Smooth muscle cell of the brain vasculature (primary cell): ENCODE results near the gene CYTL1.
"Not testable (repeated sequence)": the region's sequence is repeated elsewhere in the genome, so short reads cannot be mapped to it uniquely, and the experiment has no call there.

Source experiments
- DNase-seq: peaks from one replicate; pipeline ENCODE4 v3.0.0-alpha.2; 2012; ENCODE audit warnings: low read depth, low spot score

CYTL1 gene

GRCh38 chr4:5001641-5002040 lies 17.6 kb downstream of the CYTL1 start:
- DNase-seq: not testable (repeated sequence)

GRCh38 chr4:4996935-4997334 lies 22.3 kb downstream of the CYTL1 start:
- not testable (repeated sequence) for DNase-seq

DNA sequence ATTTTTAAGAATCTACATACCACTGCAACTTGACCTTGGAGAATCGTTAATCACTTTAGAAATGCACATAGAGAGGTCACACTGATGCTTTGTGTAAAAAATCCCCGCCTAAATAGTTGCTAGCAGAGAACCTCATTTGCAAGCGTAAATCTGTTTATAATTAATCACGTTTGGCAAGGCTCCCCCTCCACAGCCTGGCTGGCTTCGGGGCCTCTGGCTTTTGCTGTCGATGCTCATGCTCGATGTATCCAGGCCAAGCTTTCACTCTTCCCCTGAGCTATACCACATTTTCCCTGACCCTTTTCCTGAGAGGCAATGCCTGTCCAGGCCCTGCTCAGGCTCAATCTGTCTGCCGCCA lies 23.4 kb downstream of the CYTL1 start:
- no peak for DNase-seq

DNA sequence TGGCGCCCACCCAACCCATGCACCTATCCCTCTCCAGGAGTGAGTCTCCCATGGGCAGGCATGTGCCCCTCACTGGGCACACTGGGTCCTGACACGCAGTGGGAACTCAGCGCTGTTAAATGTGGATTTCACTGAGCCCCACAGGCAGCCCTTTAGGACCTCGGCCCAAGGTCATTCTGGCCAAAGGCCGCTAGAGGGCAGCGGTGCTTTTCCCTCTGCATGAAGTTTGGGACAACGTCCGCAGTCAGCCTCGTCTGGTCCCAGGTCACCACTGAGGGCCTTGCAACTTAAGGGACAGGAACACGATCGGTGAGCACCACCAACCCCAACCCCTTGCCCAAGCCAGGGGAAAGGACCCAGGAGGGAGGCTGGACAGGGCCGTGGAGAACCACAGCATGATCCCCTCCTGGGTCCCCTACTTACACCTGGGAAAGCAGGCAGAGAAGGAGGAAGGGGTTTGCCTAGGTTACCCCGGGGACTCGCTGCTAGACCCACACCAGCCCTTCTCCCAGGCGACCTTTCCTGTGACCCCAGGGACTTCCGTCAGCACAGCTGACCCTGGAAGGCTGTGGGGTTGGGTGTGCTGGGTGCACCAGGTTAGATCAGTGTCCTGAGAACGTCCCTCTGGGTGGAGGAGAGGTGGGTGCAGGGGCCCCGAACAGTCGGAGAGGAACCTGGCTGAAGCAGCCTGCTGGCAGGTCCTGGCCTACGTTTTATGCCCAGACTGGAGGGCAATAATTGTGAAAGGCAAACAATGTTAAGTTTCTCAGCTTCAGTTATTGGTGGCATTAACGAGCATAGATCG lies 24.0 kb downstream of the CYTL1 start:
- peak; percentile 26 for DNase-seq

DNA sequence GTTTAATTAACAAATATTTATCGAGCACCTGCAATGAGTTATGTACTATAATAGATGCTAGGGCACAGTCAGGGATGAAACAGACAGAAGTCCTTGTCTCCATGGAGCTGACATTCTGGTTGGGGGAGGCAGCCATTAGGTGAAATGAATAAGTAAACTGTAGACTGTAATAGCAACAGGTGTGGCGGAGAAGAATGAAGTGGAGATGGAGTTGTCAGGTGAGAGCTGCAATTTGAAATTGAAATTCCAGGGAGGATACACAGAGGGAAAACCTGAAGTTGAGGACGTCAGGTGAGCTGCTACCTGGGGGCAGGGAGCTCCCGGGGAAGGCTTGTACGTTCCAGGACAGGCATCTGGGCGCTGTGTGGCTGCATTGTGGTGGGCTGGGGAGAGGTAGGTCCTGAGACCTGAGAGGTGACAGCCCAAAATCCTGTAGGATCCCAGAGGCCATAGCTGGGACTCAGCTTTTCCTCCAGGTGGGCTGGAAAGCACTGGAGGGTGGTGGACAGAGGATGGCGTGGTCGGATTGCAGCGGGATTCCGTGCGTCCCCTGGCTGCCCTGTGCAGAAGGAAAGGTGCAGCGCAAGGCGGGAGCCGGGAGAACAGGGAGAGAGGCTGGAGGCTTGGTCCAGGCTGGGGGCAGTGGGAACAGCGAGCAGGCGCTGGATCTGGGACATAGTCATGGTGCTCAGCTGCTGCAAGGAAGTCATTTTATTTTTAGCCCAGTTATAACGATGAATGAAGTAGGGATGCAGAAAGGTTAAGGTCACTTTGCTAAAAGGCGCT lies 24.8 kb downstream of the CYTL1 start:
- DNase-seq: no peak

GRCh38 chr4:4992833-4993232 lies 26.4 kb downstream of the CYTL1 start:
- DNase-seq: no peak

GRCh38 chr4:4991541-4992099 lies 27.6 kb downstream of the CYTL1 start:
- no peak for DNase-seq

DNA sequence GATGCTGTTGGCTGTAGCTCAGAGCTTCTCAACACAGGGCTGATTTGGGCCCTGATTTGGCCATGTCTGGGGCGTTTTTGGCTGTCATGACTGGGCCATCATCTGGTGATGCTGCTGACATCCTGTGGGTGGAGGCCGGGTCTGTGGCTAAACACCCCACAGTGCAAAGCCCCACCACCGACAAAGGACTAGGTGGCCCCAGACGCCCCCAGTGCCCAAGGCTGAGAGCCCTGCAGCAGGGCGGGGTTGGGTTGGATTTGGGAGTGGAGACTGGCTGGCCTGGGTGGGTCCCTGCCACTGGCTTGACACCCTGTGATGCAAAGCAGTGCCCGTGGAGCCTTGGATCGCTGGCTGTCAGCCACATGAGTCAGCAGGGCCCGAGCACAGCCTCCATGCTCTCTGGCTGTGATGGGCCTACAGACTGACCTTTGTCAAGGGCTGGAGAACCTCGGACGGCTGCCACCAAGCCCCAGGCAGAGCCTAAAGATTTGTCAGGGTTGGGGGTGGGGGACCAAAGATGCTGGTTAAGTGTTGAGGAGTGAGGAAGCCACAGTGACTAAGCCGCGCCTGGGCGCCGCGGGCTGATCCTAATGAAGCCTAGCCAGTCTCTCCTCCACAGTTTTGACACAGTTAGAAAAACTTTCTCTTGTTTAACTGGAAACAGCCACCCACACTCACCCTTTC lies 28.3 kb downstream of the CYTL1 start:
- DNase-seq: peak; percentile 18

DNA sequence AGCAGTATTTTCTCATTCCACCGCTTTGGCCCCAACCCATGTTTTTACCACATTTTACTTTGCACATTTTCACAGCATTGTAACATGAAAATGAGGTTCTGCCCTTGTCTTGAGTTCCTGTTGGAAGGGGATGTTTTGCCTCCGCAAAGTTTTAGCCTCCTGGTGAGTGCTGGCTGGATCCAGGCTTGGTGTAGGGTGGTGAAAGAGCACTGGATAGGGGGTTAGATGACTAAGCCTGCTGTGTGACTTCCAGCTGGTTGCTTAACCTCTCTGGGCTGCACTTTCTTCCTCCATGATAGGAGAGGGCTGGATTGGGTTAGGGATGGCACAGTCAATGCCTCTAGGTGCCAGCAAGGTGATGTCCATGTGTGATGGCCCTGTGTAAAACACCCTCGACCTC lies 28.9 kb downstream of the CYTL1 start:
- no peak for DNase-seq

GRCh38 chr4:4989083-4989622 lies 30.1 kb downstream of the CYTL1 start:
- no peak for DNase-seq

DNA sequence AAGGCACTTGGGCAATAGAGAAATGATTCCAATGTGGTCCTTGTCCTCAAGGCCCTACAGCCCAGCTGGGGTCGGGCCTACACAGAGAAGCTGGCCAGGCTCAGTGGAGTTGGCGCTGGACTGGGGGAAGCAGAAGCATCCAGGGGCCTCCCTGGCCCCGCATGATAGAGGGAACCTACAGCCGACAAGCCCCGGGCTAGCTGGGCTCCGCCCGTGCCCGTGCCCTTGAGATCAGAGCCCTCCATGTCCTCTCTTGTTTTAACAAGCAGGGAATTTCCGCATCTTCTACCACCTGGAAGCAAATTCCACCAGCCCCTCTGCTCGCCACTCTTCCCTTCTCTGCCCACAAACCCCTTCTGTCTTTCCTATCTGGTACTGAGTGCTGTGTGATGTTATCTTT lies 31.6 kb downstream of the CYTL1 start:
- DNase-seq: no peak

DNA sequence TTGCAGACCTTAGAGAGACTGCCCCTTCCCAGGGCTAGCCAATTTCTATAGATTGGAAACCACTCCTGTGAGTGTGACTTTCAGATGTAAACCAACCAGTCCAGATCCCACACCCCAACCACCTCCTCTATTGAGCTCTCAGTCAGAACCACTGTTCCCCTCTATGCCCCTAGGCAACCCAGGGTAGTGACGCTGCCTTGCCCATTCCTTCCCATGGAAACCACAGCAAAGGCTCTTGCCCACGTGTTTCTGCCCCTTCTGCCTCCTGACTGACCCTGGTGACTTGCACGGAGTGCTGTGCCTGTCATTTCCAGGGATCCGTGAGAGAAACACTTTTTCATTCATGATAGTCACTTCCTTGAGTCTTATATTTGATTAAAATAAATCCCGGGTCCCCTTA lies 32.4 kb downstream of the CYTL1 start:
- DNase-seq: no peak

GRCh38 chr4:4985844-4986243 lies 33.4 kb downstream of the CYTL1 start:
- DNase-seq: no peak

DNA sequence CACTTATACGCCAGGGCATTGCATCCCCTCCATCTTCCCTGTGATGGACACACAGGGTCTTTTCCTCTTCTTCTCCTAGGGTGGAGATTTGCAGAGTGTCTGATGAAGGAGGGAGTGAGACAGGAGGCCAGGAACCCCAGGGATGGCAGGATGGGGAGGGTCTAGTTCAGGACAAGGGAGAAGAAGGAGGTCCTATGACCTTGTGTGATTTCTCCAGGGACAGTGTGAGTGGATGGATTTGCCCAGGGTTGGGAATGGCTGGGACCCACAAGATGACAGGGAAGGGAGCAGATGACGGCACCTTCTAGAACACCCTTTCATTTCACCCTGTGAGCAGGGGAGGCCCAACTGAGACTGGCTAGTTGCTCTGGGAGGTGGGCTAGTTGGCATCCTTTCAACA lies 34.2 kb downstream of the CYTL1 start:
- no peak for DNase-seq

DNA sequence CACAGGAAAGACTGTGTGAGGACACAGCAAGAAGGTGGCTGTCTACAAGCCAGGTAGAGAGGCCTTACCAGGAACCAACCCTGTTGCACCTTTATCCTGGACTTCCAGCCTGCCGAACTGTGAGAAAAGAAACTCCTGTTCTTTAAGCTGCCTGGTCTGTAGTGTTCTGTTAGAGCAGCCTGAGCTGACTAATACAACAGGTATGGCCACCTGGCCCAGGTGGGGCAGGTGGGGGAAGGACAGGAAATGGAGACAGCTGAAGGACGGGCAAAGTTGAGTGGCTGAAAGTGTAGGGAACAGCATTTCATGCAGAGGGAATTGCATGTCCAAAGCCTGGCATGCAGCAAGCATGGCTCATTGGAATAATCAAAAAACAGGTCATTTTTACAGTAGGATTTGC lies 35.1 kb downstream of the CYTL1 start:
- no peak for DNase-seq

DNA sequence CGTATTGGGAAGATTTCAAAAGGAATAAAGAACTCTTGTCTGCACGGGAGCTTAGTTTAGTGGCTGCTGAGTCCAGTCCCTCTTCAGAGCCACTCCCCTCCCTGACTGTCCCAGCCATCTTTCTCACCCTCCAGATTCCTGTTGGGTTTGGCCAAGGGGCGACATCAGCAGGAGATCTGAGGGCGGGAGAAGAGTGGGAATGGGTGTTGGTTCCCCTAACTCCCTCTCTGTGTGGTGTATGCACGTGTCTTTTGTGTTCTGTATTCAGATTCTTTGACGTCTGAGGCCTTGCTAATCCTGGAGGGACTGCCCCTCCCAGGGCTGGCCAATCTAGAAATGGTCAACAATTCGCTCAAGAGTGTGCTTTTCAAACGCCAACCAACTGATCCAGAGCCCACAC lies 37.4 kb downstream of the CYTL1 start:
- DNase-seq: no peak

DNA sequence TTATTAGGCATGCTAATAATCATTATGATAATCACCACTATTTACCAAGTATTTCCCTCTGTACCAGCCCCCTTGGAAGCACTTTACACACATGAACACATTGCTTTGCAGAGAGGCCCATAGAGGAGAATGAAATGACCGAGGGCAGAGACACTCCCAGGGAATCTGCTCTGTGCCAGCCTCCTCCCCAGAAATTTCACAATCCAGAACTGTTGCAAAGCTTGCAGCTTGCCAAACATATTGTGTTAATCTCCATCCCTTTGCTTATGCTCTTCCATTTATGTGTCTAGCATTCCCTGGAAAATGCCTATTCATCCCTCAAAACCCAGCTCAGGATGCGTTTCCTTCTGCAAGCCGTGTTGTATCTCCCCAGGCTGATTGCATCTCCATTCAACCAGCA lies 37.8 kb downstream of the CYTL1 start:
- DNase-seq: no peak

- DNase-seq: no peak
Observed at GRCh38 chr4:4980621-4981230, 38.5 kb downstream of the CYTL1 start.

DNA sequence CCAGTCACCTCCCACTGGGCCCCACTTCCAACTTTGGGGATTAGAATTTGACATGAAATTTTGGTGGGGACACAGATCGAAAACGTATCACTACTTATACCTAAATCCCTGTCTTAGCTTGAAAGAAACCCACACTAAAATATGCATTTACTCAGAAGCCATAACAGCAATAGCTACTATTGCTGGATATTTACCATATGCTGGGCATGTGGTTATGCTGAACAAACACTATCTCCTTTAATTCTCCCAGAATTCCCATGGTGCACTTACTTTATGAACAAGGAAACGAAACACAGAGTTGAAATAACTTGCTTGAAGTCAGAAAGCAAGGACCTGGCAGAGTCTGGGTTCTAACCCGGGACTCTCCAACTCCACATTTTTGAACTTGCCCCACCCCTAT lies 39.3 kb downstream of the CYTL1 start:
- DNase-seq: no peak

GRCh38 chr4:4974727-4975126 lies 44.5 kb downstream of the CYTL1 start:
- DNase-seq: no peak

DNA sequence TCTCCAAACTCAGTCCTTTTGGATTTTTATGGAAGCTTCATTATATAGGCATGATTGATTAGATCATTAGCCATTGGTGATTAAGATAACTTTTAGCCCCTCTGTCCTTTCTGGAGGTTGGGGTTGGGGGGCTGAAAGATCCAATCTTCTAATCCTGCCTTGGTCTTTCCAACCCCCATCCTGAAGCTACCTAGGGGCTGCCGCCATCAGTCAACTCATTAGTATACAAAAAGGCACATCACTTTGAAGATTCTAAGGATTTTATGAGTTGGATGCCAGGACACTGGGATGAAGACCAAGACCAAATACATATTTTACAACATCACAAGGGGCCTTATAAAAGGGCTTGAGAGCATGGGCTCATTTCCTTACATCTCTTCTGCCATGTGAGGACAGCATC lies 47.5 kb downstream of the CYTL1 start:
- no peak for DNase-seq

DNA sequence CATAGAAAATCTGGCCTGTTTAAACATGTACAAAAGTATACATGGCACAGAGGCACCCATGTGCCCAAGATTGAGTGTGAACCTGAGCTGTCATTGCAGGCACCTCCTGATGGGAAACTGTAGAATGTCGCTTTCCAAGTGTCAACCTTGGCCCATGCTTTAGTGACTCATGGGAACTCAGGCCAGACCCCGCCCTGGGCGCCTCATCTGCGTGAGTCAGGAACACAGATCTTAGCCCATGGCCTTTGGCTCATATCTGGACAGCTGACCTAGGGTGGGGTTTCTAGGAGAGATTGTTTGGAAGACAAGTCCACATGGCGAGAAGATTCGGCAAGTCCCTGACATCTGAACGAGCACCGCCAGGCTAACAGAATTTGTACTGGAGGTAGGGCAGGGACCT lies 50.0 kb downstream of the CYTL1 start:
- DNase-seq: no peak
